H1 (cell line): Measurements from ENCODE around the gene ZNRF3. TPM values are rescaled to one million over a fixed set of nuclear protein-coding genes. Genes with fewer than 3 reads are reported as not detected.

ENCODE experiments used
- CTCF ChIA-PET: fragments of 300-600 bp; sonication (Branson Sonifier 250); formaldehyde crosslinking; loops from one replicate; lab custom pipeline; 2021; ENCODE audit not compliant: partially characterized antibody; lab: Charles Lee
- POLR2A ChIA-PET: fragments of 300-600 bp; sonication (Branson Sonifier 250); formaldehyde crosslinking; loops from one replicate; lab custom pipeline; 2021; ENCODE audit warnings: inconsistent platforms; ENCODE audit not compliant: partially characterized antibody; lab: Charles Lee
- DNase-seq, 2 experiments: peaks; one replicate each; pipeline versions ENCODE4 v3.0.0 to v3.0.0-alpha.2; 2010 to 2022; ENCODE audit warnings: low spot score in 2 of 2, low read depth in 1 of 2, mixed read lengths in 1 of 2
- FAIRE-seq: peaks from 2 replicates; lab custom pipeline; 2011; peaks lifted over from hg19 to GRCh38; lab: Jason Lieb, UNC
- H2AFZ ChIP-seq: 2 replicates; pipeline ENCODE4 v1.8.1; 2012; ENCODE audit warnings: low read length, inconsistent platforms
- H2AK5ac ChIP-seq: 2 replicates; pipeline ENCODE4 v1.6.1; 2013; ENCODE audit warnings: low read depth, low read length
- H2BK120ac ChIP-seq: replicated peaks from 2 replicates; pipeline ENCODE3; 2013; ENCODE audit warnings: low read depth, low read length, inconsistent platforms
- H2BK12ac ChIP-seq: 2 replicates; pipeline ENCODE4 v1.6.1; 2013; ENCODE audit warnings: low read depth, low read length
- H2BK15ac ChIP-seq: 2 replicates; pipeline ENCODE4 v1.6.1; 2013; ENCODE audit warnings: low read length
- H2BK20ac ChIP-seq: 2 replicates; pipeline ENCODE4 v1.6.1; 2013; ENCODE audit warnings: low read length
- H2BK5ac ChIP-seq: 2 replicates; pipeline ENCODE4 v1.6.1; 2013; ENCODE audit warnings: low read depth, low read length
- H3K14ac ChIP-seq: 2 replicates; pipeline ENCODE4 v1.6.1; 2013; ENCODE audit warnings: inconsistent platforms; ENCODE audit not compliant: insufficient read length
- H3K18ac ChIP-seq: 2 replicates; pipeline ENCODE4 v1.6.1; 2013; ENCODE audit warnings: low read length; ENCODE audit errors: extremely low read depth
- H3K23ac ChIP-seq: 2 replicates; pipeline ENCODE4 v1.6.1; 2013; ENCODE audit warnings: inconsistent platforms; ENCODE audit not compliant: insufficient read length
- H3K23me2 ChIP-seq: 2 replicates; pipeline ENCODE4 v1.6.1; 2013; ENCODE audit warnings: low read depth, low read length
- H3K27ac ChIP-seq: 2 replicates; pipeline ENCODE4 v1.6.1; 2011; ENCODE audit warnings: low read depth, low read length, inconsistent platforms
- H3K27me3 ChIP-seq, 4 experiments: replicated peaks in 1 of 4; 1 replicate in 1 of 4; 2 replicates in 3 of 4; pipeline versions ENCODE4 v1.6.1 to v1.8.1; 2011 to 2013; ENCODE audit warnings: low read length in 3 of 4, mild to moderate bottlenecking in 3 of 4, inconsistent platforms in 2 of 4, mixed read lengths in 2 of 4, moderate library complexity in 1 of 4; ENCODE audit not compliant: control insufficient read depth in 3 of 4, insufficient read depth in 3 of 4; ENCODE audit errors: extremely low read depth in 1 of 4
- H3K36me3 ChIP-seq, 4 experiments: 2 replicates each; pipeline versions ENCODE4 v1.6.1 to v1.8.1; 2011 to 2013; ENCODE audit warnings: mild to moderate bottlenecking in 4 of 4, low read length in 3 of 4, moderate library complexity in 2 of 4, control low read depth in 1 of 4, inconsistent platforms in 1 of 4; ENCODE audit not compliant: insufficient read depth in 4 of 4, control insufficient read depth in 2 of 4
- H3K4ac ChIP-seq: replicated peaks from 2 replicates; pipeline ENCODE3; 2013; ENCODE audit warnings: low read length, low read depth, mixed read lengths, inconsistent platforms; ENCODE audit not compliant: insufficient read length
- H3K4me1 ChIP-seq, 4 experiments: replicated peaks in 1 of 4; 1 replicate in 1 of 4; 2 replicates in 3 of 4; pipeline versions ENCODE4 v1.6.1 to v1.8.1; 2011 to 2013; ENCODE audit warnings: low read length in 3 of 4, inconsistent platforms in 2 of 4, mixed read lengths in 1 of 4; ENCODE audit not compliant: insufficient read depth in 4 of 4, control insufficient read depth in 3 of 4
- H3K4me2 ChIP-seq, 2 experiments: 2 replicates each; pipeline versions ENCODE4 v1.6.1 to v1.8.1; 2011 to 2013; ENCODE audit warnings: low read depth in 2 of 2, low read length in 2 of 2, control low read depth in 1 of 2, inconsistent platforms in 1 of 2, mild to moderate bottlenecking in 1 of 2; ENCODE audit not compliant: insufficient read depth in 1 of 2
- H3K4me3 ChIP-seq, 4 experiments: fragments of 200-600, 300-600 bp in 1 of 4; sonication (generic), shearing (Covaris generic), sonication (Bioruptor Twin) in 1 of 4; 2 replicates each; pipeline versions ENCODE4 v1.5.1 to v1.8.1; 2011 to 2016; ENCODE audit warnings: low read length in 4 of 4, low read depth in 3 of 4, control low read depth in 2 of 4, inconsistent platforms in 2 of 4, mild to moderate bottlenecking in 2 of 4, mixed read lengths in 1 of 4, moderate library complexity in 1 of 4; ENCODE audit not compliant: insufficient read depth in 2 of 4; ENCODE audit errors: extremely low read depth in 1 of 4
- H3K56ac ChIP-seq: replicated peaks from 2 replicates; pipeline ENCODE3; 2013; ENCODE audit warnings: low read depth, mild to moderate bottlenecking, mixed read lengths, low read length, inconsistent platforms; ENCODE audit not compliant: insufficient read length
- H3K79me1 ChIP-seq: 2 replicates; pipeline ENCODE4 v1.6.1; 2013; ENCODE audit warnings: low read depth, low read length, control low read depth
- H3K79me2 ChIP-seq, 2 experiments: 2 replicates each; pipeline versions ENCODE4 v1.6.1 to v1.8.1; 2012 to 2013; ENCODE audit warnings: low read length in 2 of 2, mild to moderate bottlenecking in 2 of 2, inconsistent platforms in 1 of 2; ENCODE audit not compliant: insufficient read depth in 2 of 2, control insufficient read depth in 1 of 2
- H3K9ac ChIP-seq, 4 experiments: replicated peaks in 1 of 4; 1 replicate in 1 of 4; 2 replicates in 3 of 4; pipeline versions ENCODE4 v1.6.1 to v1.8.1; 2011 to 2013; ENCODE audit warnings: low read depth in 3 of 4, low read length in 3 of 4, control low read depth in 2 of 4, mild to moderate bottlenecking in 2 of 4, moderate library complexity in 2 of 4, inconsistent platforms in 1 of 4; ENCODE audit errors: extremely low read depth in 1 of 4
- H3K9me3 ChIP-seq, 2 experiments: 2 replicates each; pipeline versions ENCODE4 v1.6.1 to v1.8.1; 2012 to 2013; ENCODE audit warnings: mild to moderate bottlenecking in 2 of 2, moderate library complexity in 2 of 2, control low read depth in 1 of 2, inconsistent platforms in 1 of 2, low read depth in 1 of 2, low read length in 1 of 2, mixed read lengths in 1 of 2; ENCODE audit not compliant: insufficient read depth in 2 of 2
- H4K20me1 ChIP-seq, 2 experiments: replicated peaks in 1 of 2; 2 replicates each; pipeline versions ENCODE3 to v1.8.1; 2011 to 2013; ENCODE audit warnings: inconsistent platforms in 2 of 2, low read length in 2 of 2, mild to moderate bottlenecking in 1 of 2; ENCODE audit not compliant: insufficient read depth in 2 of 2, control insufficient read depth in 1 of 2
- H4K5ac ChIP-seq: 2 replicates; pipeline ENCODE4 v1.6.1; 2013; ENCODE audit warnings: low read length, low read depth, mixed read lengths, inconsistent platforms; ENCODE audit not compliant: insufficient read length
- H4K8ac ChIP-seq: 2 replicates; pipeline ENCODE4 v1.8.0; 2013; ENCODE audit warnings: mild to moderate bottlenecking, moderate library complexity, low read length, inconsistent platforms; ENCODE audit not compliant: insufficient read depth; ENCODE audit errors: extremely low read depth
- H4K91ac ChIP-seq: replicated peaks from 2 replicates; pipeline ENCODE3; 2013; ENCODE audit warnings: low read length, mixed read lengths, inconsistent platforms; ENCODE audit not compliant: insufficient read length
- CEBPB ChIP-seq: IDR thresholded peaks from 2 replicates; pipeline ENCODE4 v1.6.1; 2012; ENCODE audit warnings: low read depth, low read length
- CTCF ChIP-seq, 3 experiments: IDR thresholded peaks; 1 replicate in 2 of 3; 2 replicates in 1 of 3; pipeline versions ENCODE4 v1.5.1 to v1.6.1; 2011; ENCODE audit warnings: low read length in 3 of 3, mild to moderate bottlenecking in 3 of 3, inconsistent platforms in 2 of 3, low read depth in 1 of 3, moderate library complexity in 1 of 3; ENCODE audit not compliant: insufficient read depth in 1 of 3; ENCODE audit errors: control extremely low read depth in 1 of 3
- E2F6 ChIP-seq: IDR thresholded peaks from 2 replicates; pipeline ENCODE4 v1.6.1; 2012; ENCODE audit warnings: inconsistent platforms
- EZH2 ChIP-seq: fragments of 200-600 bp; sonication (generic); IDR thresholded peaks from 2 replicates; pipeline ENCODE4 v1.7.1; 2012; ENCODE audit warnings: low read depth, mild to moderate bottlenecking, moderate library complexity, low read length, inconsistent platforms; ENCODE audit not compliant: severe bottlenecking
- HDAC6 ChIP-seq: IDR thresholded peaks from one replicate; pipeline ENCODE4 v1.7.1; 2012; ENCODE audit warnings: low read depth, mild to moderate bottlenecking, inconsistent platforms, low read length, moderate library complexity
- RXRA ChIP-seq: IDR thresholded peaks from 2 replicates; pipeline ENCODE4 v1.6.1; 2011; ENCODE audit warnings: low read depth, mild to moderate bottlenecking, low read length, moderate library complexity; ENCODE audit not compliant: insufficient read depth
- TBP ChIP-seq: IDR thresholded peaks from 2 replicates; pipeline ENCODE4 v1.6.1; 2011; ENCODE audit warnings: low read depth, low read length, improper control_type of control experiment
- TCF12 ChIP-seq: IDR thresholded peaks from 2 replicates; pipeline ENCODE4 v1.6.1; 2011; ENCODE audit warnings: low read depth, mild to moderate bottlenecking, low read length
- WGBS, 2 experiments: shearing (Covaris generic) in 1 of 2; methylation state at CpG; one replicate each; pipeline versions ENCODE4 v1.1.6 to v1.1.7; 2013 to 2015; ENCODE audit warnings: low lambda C conversion rate in 2 of 2, mixed read lengths in 2 of 2, inconsistent platforms in 1 of 2, low coverage in 1 of 2, missing lambda C conversion rate in 1 of 2; ENCODE audit not compliant: insufficient replicate concordance in 2 of 2, insufficient coverage in 1 of 2, insufficient read length in 1 of 2; ENCODE audit errors: extremely low coverage in 1 of 2, missing lambda C conversion rate in 1 of 2; 5-methylcytosine and 5-hydroxymethylcytosine counted together
- polyA plus RNA-seq, 7 experiments: library from polyadenylated mRNA; depleted of rRNA in 3 of 7; stranded (reverse) in 5 of 7; unstranded in 2 of 7; fragments of >200 nt in 5 of 7; fragments of 200-250 nt in 2 of 7; gene quantifications; 1 replicate in 5 of 7; 2 replicates in 1 of 7; 4 replicates in 1 of 7; pipeline versions ENCODE4 v1.2.1 to v1.2.3, GENCODE V29; 2011 to 2013; ENCODE audit warnings: missing spikeins in 2 of 7, mixed read lengths in 2 of 7
- total RNA-seq: library from RNA; stranded (reverse); fragmentation: NEBNext Ultra II Directional; extraction: Animal tissue kit (Norgen Biotek cat#: 25700); gene quantifications from 2 replicates; pipeline ENCODE4 v1.2.1, GENCODE V29; 2021

The ZNRF3 gene
- total and polyA plus RNA-seq, 2 of the 8 experiments (the other 6 are each of a cell fraction or from before 2014, with no cell fraction given) = 14.1 to 21.7 TPM

DNA sequence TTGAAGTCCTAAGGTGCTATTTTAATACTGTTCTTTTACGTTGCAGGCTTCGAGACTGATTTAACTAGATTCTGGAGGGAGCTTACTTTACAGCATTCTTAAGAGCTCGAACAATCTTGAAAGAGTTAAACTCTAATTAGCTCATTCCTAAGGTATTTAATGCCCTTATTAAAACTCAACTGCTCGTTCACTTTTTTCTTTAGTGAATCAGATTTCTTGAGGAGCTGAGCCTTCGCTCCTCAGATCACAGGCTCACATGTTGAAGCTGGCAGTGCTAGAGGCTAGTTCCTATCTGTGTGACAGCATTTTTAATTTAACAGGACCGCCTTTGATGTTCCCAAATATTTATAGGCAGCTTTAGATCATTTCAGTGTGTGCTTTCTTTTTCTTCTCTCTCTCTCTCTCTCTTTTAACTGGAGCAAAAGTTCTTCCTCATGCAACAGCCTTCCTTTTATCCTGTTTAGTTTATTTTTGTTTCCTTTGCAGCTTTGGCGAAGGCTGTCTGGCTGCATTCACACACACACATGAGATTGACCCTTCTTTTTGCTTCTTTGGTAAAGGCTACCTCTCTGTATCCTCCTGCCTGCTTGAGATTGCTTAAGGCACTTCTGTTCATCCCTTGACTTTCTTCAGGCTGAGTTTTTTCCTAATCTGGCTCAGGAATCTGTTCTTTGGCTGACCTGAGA is 21.0 kb downstream of the ZNRF3 start:
- no peak overlapping the region; a peak in 1 of 7 replicates for H3K9ac ChIP-seq
- H3K4me2 ChIP-seq = peak overlapping the region in 1 of 2 experiments; percentile 35; a peak in 1 of 4 replicates
- TF ChIP-seq TCF12 = no peak
- TF ChIP-seq RXRA = no peak
- no peak for TF ChIP-seq EZH2
- no peak for TF ChIP-seq CEBPB
- TF ChIP-seq TBP = no peak
- TF ChIP-seq E2F6 = no peak
- TF ChIP-seq CTCF (IDR thresholded peaks at IDR 0.05; ENCODE audit: control extremely low read depth in 1 of 3, insufficient read depth in 1 of 3, low read depth in 1 of 3, low read length in 3 of 3) = no peak
- no peak for TF ChIP-seq HDAC6

More for the DNA sequence above, 21.0 kb downstream of the ZNRF3 start:
- Histone ChIP-seq H3K4me3 (no peak overlapping the region), H3K56ac (no peak overlapping the region), H2BK120ac (no peak overlapping the region), H4K20me1 (peaks cover 12 to 19% of the 10 kb centered on the region in 2 experiments), H4K91ac (no peak overlapping the region), H2AFZ (no peak overlapping the region), H3K23me2 (no peaks in the 10 kb centered on the region), H3K79me1 (peaks cover 20% of the 10 kb centered on the region), H3K9me3 (no peaks in the 10 kb centered on the region), H3K4ac (no peak overlapping the region), H2BK20ac (no peak overlapping the region), H3K27ac (no peak overlapping the region), H4K8ac (no peak overlapping the region), H4K5ac (no peak overlapping the region), H3K36me3 (no peaks in the 10 kb centered on the region), H3K79me2 (peaks cover 8 to 98% of the 10 kb centered on the region in 2 experiments), H3K4me1 (peaks cover 9 to 18% (median 14%) of the 10 kb centered on the region in 4 experiments), H3K18ac (no peak overlapping the region), H3K27me3 (no peaks in the 10 kb centered on the region), H3K23ac (no peak overlapping the region), H2BK15ac (no peak overlapping the region), H3K14ac (no peak overlapping the region), H2BK5ac (no peak overlapping the region), H2BK12ac (no peak overlapping the region; the same call in 1 of the 2 replicates), H2AK5ac (no peak overlapping the region)
- FAIRE-seq (peak; percentile 7), DNase-seq (no peak)
- POLR2A ChIA-PET = interaction anchor here (0.6 to 1.3 kb wide), 4 partner anchors 10 to 95 kb away, joined by 3 to 4 read pairs (median 4); no protein-coding TSS in a partner anchor
- 76% methylated on average over 7 of the region's 7 CpGs; no CpG with 5 or more reads in 1 of the 2 experiments for WGBS, 2 experiments
- CTCF ChIA-PET = interaction anchor here (1.0 to 2.6 kb wide), 6 partner anchors 11 to 136 kb away, joined by 3 to 20 read pairs (median 4); no protein-coding TSS in a partner anchor
